ENCODE measurements around the gene DENND5B.
"Not testable (repeated sequence)": the region's sequence is repeated elsewhere in the genome, so short reads cannot be mapped to it uniquely, and the experiment has no call there.

DNA sequence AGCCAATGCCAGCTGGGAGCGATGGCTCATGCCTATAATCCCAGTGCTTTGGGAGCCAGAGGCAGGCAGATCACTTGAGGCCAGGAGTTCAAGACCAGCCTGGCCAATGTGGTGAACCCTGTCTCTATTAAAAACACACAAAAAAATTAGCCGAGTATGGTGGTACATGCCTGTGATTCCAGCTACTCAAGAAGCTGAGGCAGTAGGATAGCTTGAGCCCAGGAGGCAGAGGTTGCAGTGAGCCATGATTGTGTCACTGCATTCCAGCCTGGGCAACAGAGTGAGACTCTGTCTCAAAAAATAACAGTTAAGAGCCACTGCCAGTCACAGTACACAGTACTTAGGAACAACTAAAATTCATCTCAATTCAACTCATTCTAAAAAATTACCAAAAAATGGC lies 21.4 kb downstream of the DENND5B start:
- TF ChIP-seq, protein P1, sequence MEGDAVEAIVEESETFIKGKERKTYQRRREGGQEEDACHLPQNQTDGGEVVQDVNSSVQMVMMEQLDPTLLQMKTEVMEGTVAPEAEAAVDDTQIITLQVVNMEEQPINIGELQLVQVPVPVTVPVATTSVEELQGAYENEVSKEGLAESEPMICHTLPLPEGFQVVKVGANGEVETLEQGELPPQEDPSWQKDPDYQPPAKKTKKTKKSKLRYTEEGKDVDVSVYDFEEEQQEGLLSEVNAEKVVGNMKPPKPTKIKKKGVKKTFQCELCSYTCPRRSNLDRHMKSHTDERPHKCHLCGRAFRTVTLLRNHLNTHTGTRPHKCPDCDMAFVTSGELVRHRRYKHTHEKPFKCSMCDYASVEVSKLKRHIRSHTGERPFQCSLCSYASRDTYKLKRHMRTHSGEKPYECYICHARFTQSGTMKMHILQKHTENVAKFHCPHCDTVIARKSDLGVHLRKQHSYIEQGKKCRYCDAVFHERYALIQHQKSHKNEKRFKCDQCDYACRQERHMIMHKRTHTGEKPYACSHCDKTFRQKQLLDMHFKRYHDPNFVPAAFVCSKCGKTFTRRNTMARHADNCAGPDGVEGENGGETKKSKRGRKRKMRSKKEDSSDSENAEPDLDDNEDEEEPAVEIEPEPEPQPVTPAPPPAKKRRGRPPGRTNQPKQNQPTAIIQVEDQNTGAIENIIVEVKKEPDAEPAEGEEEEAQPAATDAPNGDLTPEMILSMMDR (IDR thresholded peaks at IDR 0.05), result not testable (repeated sequence)
- TF ChIP-seq, protein P2, sequence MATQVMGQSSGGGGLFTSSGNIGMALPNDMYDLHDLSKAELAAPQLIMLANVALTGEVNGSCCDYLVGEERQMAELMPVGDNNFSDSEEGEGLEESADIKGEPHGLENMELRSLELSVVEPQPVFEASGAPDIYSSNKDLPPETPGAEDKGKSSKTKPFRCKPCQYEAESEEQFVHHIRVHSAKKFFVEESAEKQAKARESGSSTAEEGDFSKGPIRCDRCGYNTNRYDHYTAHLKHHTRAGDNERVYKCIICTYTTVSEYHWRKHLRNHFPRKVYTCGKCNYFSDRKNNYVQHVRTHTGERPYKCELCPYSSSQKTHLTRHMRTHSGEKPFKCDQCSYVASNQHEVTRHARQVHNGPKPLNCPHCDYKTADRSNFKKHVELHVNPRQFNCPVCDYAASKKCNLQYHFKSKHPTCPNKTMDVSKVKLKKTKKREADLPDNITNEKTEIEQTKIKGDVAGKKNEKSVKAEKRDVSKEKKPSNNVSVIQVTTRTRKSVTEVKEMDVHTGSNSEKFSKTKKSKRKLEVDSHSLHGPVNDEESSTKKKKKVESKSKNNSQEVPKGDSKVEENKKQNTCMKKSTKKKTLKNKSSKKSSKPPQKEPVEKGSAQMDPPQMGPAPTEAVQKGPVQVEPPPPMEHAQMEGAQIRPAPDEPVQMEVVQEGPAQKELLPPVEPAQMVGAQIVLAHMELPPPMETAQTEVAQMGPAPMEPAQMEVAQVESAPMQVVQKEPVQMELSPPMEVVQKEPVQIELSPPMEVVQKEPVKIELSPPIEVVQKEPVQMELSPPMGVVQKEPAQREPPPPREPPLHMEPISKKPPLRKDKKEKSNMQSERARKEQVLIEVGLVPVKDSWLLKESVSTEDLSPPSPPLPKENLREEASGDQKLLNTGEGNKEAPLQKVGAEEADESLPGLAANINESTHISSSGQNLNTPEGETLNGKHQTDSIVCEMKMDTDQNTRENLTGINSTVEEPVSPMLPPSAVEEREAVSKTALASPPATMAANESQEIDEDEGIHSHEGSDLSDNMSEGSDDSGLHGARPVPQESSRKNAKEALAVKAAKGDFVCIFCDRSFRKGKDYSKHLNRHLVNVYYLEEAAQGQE (IDR thresholded peaks at IDR 0.05), result not testable (repeated sequence)
- not testable (repeated sequence) for TF ChIP-seq POLR2AphosphoS2 (conservative IDR thresholded peaks at IDR 0.05; ENCODE audit: low read length); POLR2A (IDR thresholded peaks at IDR 0.05; ENCODE audit: low read length); NR3C1 (IDR thresholded peaks at IDR 0.05); CBX2 (IDR thresholded peaks at IDR 0.05; ENCODE audit: borderline replicate concordance, low read depth); NFE2L2 (conservative IDR thresholded peaks at IDR 0.05; ENCODE audit: low read length); HDAC2 (IDR thresholded peaks at IDR 0.05); RAD21 (conservative IDR thresholded peaks at IDR 0.05 in 1 of 2, IDR thresholded peaks at IDR 0.05 in 1 of 2); RCOR1 (IDR thresholded peaks at IDR 0.05; ENCODE audit: low read depth, low read length); JUN (IDR thresholded peaks at IDR 0.05); BHLHE40 (IDR thresholded peaks at IDR 0.05; ENCODE audit: low read depth, low read length)

Measured in A549 (cell line).